HepG2 (cell line): Measurements from ENCODE around the gene FSD2. TPM values are rescaled to one million over a fixed set of nuclear protein-coding genes. Genes with fewer than 3 reads are reported as not detected.

Experiments
- AGO1 ChIP-seq: fragments of 200-400 bp; formaldehyde crosslinking; IDR thresholded peaks from 2 replicates; pipeline ENCODE4 v1.6.1; 2017; ENCODE audit warnings: mild to moderate bottlenecking, low read depth, low read length, moderate library complexity; ENCODE audit not compliant: poor library complexity, severe bottlenecking
- ARNT2 ChIP-seq: sonication (generic); formaldehyde crosslinking; IDR thresholded peaks from 2 replicates; pipeline ENCODE4 v1.8.0; 2022; ENCODE audit warnings: mild to moderate bottlenecking, low read depth, missing genetic modification reagents, moderate library complexity
- CREM ChIP-seq, 2 experiments: sonication (generic) in 1 of 2; formaldehyde crosslinking in 1 of 2; IDR thresholded peaks; 2 replicates each; pipeline versions ENCODE4 v1.4.0 to v1.6.1; 2016 to 2020; ENCODE audit warnings: antibody characterized with exemption in 1 of 2, mild to moderate bottlenecking in 1 of 2, missing genetic modification reagents in 1 of 2
- EZH2 ChIP-seq: conservative IDR thresholded peaks from 2 replicates; pipeline ENCODE4 v1.6.1; 2012; ENCODE audit warnings: mild to moderate bottlenecking, low read depth, low read length, moderate library complexity
- FOXA3 ChIP-seq: IDR thresholded peaks from 2 replicates; pipeline ENCODE4 v1.6.1; 2016; ENCODE audit warnings: missing genetic modification reagents, missing compliant biosample characterization
- HHEX ChIP-seq: IDR thresholded peaks from 2 replicates; pipeline ENCODE4 v1.6.1; 2016; ENCODE audit warnings: control low read depth
- HIC2 ChIP-seq: sonication (generic); formaldehyde crosslinking; IDR thresholded peaks from 2 replicates; pipeline ENCODE4 v1.9.0; 2022; ENCODE audit warnings: low read depth, missing genetic modification reagents
- KMT2A ChIP-seq: sonication (generic); formaldehyde crosslinking; IDR thresholded peaks from 2 replicates; pipeline ENCODE4 v1.4.0; 2020; ENCODE audit warnings: missing genetic modification reagents
- LRRFIP1 ChIP-seq: sonication (generic); formaldehyde crosslinking; conservative IDR thresholded peaks from 2 replicates; pipeline ENCODE4 v1.4.0; 2020; ENCODE audit warnings: missing genetic modification reagents
- MIXL1 ChIP-seq: IDR thresholded peaks from 2 replicates; pipeline ENCODE4 v1.6.1; 2016
- NCOA2 ChIP-seq: sonication (generic); formaldehyde crosslinking; IDR thresholded peaks from 2 replicates; pipeline ENCODE4 v1.8.0; 2022; ENCODE audit warnings: inconsistent platforms
- PATZ1 ChIP-seq: sonication (generic); formaldehyde crosslinking; IDR thresholded peaks from 2 replicates; pipeline ENCODE4 v1.4.0; 2020; ENCODE audit warnings: missing genetic modification reagents
- PHF21A ChIP-seq: sonication (generic); formaldehyde crosslinking; IDR thresholded peaks from 2 replicates; pipeline ENCODE4 v1.5.0; 2020; ENCODE audit warnings: mild to moderate bottlenecking, missing genetic modification reagents
- PRMT3 ChIP-seq: sonication (generic); formaldehyde crosslinking; IDR thresholded peaks from 2 replicates; pipeline ENCODE4 v1.8.1; 2022; ENCODE audit warnings: low read depth, mild to moderate bottlenecking, moderate library complexity, missing genetic modification reagents, borderline replicate concordance
- RBM39 ChIP-seq: fragments of 200-400 bp; formaldehyde crosslinking; IDR thresholded peaks from one replicate; pipeline ENCODE4 v1.6.1; 2018; ENCODE audit warnings: antibody characterized with exemption, mild to moderate bottlenecking, low read depth, low read length; ENCODE audit not compliant: poor library complexity, severe bottlenecking
- RXRB ChIP-seq: IDR thresholded peaks from 2 replicates; pipeline ENCODE4 v1.6.1; 2016; ENCODE audit warnings: borderline replicate concordance, missing genetic modification reagents, missing compliant biosample characterization
- SP2 ChIP-seq: sonication (generic); formaldehyde crosslinking; IDR thresholded peaks from 2 replicates; pipeline ENCODE4 v1.5.1; 2020; ENCODE audit warnings: mild to moderate bottlenecking, missing genetic modification reagents
- SRSF4 ChIP-seq: fragments of 200-400 bp; formaldehyde crosslinking; IDR thresholded peaks from one replicate; pipeline ENCODE4 v1.6.1; 2018; ENCODE audit warnings: mild to moderate bottlenecking, low read depth, low read length, moderate library complexity; ENCODE audit not compliant: poor library complexity, severe bottlenecking
- ZBTB21 ChIP-seq: sonication (generic); formaldehyde crosslinking; IDR thresholded peaks from 2 replicates; pipeline ENCODE4 v1.4.0; 2020; ENCODE audit warnings: missing genetic modification reagents
- ZNF10 ChIP-seq: sonication (generic); formaldehyde crosslinking; IDR thresholded peaks from 2 replicates; pipeline ENCODE4 v1.4.0; 2020; ENCODE audit warnings: mild to moderate bottlenecking, low read depth, missing genetic modification reagents, borderline replicate concordance
- ZNF251 ChIP-seq: sonication (generic); formaldehyde crosslinking; IDR thresholded peaks from 2 replicates; pipeline ENCODE4 v1.9.0; 2021; ENCODE audit warnings: mild to moderate bottlenecking, missing genetic modification reagents
- ZNF263 ChIP-seq: sonication (generic); formaldehyde crosslinking; IDR thresholded peaks from 2 replicates; pipeline ENCODE4 v1.4.0; 2020; ENCODE audit warnings: missing genetic modification reagents
- ZNF354B ChIP-seq: sonication (generic); formaldehyde crosslinking; IDR thresholded peaks from 2 replicates; pipeline ENCODE4 v1.8.0; 2022; ENCODE audit warnings: mild to moderate bottlenecking, missing genetic modification reagents
- ZNF605 ChIP-seq: sonication (generic); formaldehyde crosslinking; IDR thresholded peaks from 2 replicates; pipeline ENCODE4 v1.8.0; 2022; ENCODE audit warnings: mild to moderate bottlenecking, missing genetic modification reagents
- polyA plus RNA-seq, 8 experiments: library from polyadenylated mRNA; depleted of rRNA in 3 of 8; stranded (reverse) in 7 of 8; unstranded in 1 of 8; fragments of >200 nt; fragmentation: Illumina TruSeq in 4 of 8; extraction: Trizol in 4 of 8; gene quantifications; 2 replicates each; pipeline versions ENCODE4 v1.2.1 to v1.2.3, GENCODE V29; 2011 to 2016; ENCODE audit warnings: low read depth in 4 of 8, missing spikeins in 1 of 8, mixed read lengths in 1 of 8; ENCODE audit not compliant: insufficient read depth in 1 of 8
- total RNA-seq, 5 experiments: library from RNA; depleted of rRNA; stranded (reverse); fragments of >200 nt; fragmentation: Illumina TruSeq; extraction: Trizol; gene quantifications; 2 replicates each; pipeline ENCODE4 v1.2.3, GENCODE V29; 2016; ENCODE audit warnings: low read depth in 1 of 5
- TF ChIP-seq, protein P1 (sequence below): IDR thresholded peaks from 2 replicates; pipeline ENCODE4 v1.6.1; 2016; ENCODE audit warnings: control low read depth

FSD2 gene
- total and polyA plus RNA-seq, 2 of the 13 experiments (the other 11 are each of a cell fraction or from before 2014, with no cell fraction given), result not detected

GRCh38 chr15:82828075-82828474 lies 22.2 kb upstream of the FSD2 start (continued):
- TF ChIP-seq LRRFIP1 (CRISPR knock-in tag) (no peak), AGO1 (no peak), ZNF605 (CRISPR knock-in tag) (no peak), FOXA3 (CRISPR knock-in tag) (peak; percentile 48), CREM (IDR thresholded peaks at IDR 0.05) (no peak), CREM (CRISPR knock-in tag; IDR thresholded peaks at IDR 0.05) (no peak), NCOA2 (CRISPR knock-in tag) (peak; percentile 44), SP2 (CRISPR knock-in tag) (no peak), PHF21A (no peak), HIC2 (CRISPR knock-in tag) (no peak), PRMT3 (CRISPR knock-in tag) (no peak), ZNF10 (CRISPR knock-in tag) (no peak), ARNT2 (CRISPR knock-in tag) (0 out of 2 replicates have a peak, but pooled peaks have one; percentile 34), KMT2A (CRISPR knock-in tag) (no peak; the same call in 1 of the 2 replicates), ZBTB21 (CRISPR knock-in tag) (no peak), SRSF4 (no peak), ZNF263 (CRISPR knock-in tag) (no peak), RBM39 (no peak), RXRB (CRISPR knock-in tag) (peak; percentile 57; the same call in 1 of the 2 replicates), ZNF251 (CRISPR knock-in tag) (no peak), MIXL1 (no peak), EZH2 (no peak), HHEX (no peak), ZNF354B (CRISPR knock-in tag) (no peak), PATZ1 (no peak)
- TF ChIP-seq, protein P1, sequence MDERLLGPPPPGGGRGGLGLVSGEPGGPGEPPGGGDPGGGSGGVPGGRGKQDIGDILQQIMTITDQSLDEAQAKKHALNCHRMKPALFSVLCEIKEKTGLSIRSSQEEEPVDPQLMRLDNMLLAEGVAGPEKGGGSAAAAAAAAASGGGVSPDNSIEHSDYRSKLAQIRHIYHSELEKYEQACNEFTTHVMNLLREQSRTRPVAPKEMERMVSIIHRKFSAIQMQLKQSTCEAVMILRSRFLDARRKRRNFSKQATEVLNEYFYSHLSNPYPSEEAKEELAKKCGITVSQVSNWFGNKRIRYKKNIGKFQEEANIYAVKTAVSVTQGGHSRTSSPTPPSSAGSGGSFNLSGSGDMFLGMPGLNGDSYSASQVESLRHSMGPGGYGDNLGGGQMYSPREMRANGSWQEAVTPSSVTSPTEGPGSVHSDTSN (CRISPR knock-in tag), result no peak
